Mucosa of descending colon (tissue), 3 donors: ENCODE measurements around the gene TMEM213. TPM values are rescaled to one million over a fixed set of nuclear protein-coding genes. Genes with fewer than 3 reads are reported as not detected.
"Not testable (repeated sequence)": the region's sequence is repeated elsewhere in the genome, so short reads cannot be mapped to it uniquely, and the experiment has no call there.

Experiments
- ATAC-seq: fragments of 200-7000 bp; cut with Tn5 transposase; one replicate; pipeline ENCODE4 v1.9.1; 2020; ENCODE audit warnings: mild to moderate bottlenecking, moderate library complexity
- DNase-seq, 3 donors: peaks; one replicate each; pipeline ENCODE4 v3.0.0-alpha.2; 2020
- H3K36me3 ChIP-seq: fragments of 200-600 bp; one replicate; pipeline ENCODE4 v1.8.0; 2021; ENCODE audit warnings: low read depth, mild to moderate bottlenecking
- H3K4me1 ChIP-seq: fragments of 200-600 bp; one replicate; pipeline ENCODE4 v1.8.0; 2021; ENCODE audit warnings: low read depth, mild to moderate bottlenecking
- H3K4me3 ChIP-seq: fragments of 200-600 bp; one replicate; pipeline ENCODE4 v1.8.0; 2021; ENCODE audit warnings: mild to moderate bottlenecking
- H3K9me3 ChIP-seq: fragments of 200-600 bp; one replicate; pipeline ENCODE4 v1.8.0; 2021; ENCODE audit warnings: mild to moderate bottlenecking
- intact Hi-C, 2 donors: fragments of 100-400 bp; cut with DNase I in 1 of 2; cut with micrococcal nuclease in 1 of 2; formaldehyde crosslinking; loops; one replicate each; pipeline versions ENCODE4 v1.11.0 to v1.11.1; 2022; cut with DNase I, micrococcal nuclease
- total RNA-seq, 3 donors: library from RNA; stranded (reverse); fragmentation: NEBNext Ultra II Directional in 2 of 3; extraction: Animal tissue kit (Norgen Biotek cat#: 25700) in 2 of 3; gene quantifications; one replicate each; pipeline versions ENCODE4 v1.2.1 to v1.2.4, GENCODE V29; 2021 to 2023
- TF ChIP-seq, protein P1 (sequence below): fragments of 200-600 bp; IDR thresholded peaks from one replicate; pipeline ENCODE4 v1.8.0; 2022; ENCODE audit warnings: antibody characterized with exemption, mild to moderate bottlenecking
- donor health status: DM: no; HTN: no; CAD: no; lungs with moderate emphysema.
- donor health status: DM: no; HTN: no; CAD: no.
- donor health status: DM: no; HTN: yes; CAD: no.

TMEM213 gene
- total RNA-seq, 3 donors from 2014 or later: not detected

DNA sequence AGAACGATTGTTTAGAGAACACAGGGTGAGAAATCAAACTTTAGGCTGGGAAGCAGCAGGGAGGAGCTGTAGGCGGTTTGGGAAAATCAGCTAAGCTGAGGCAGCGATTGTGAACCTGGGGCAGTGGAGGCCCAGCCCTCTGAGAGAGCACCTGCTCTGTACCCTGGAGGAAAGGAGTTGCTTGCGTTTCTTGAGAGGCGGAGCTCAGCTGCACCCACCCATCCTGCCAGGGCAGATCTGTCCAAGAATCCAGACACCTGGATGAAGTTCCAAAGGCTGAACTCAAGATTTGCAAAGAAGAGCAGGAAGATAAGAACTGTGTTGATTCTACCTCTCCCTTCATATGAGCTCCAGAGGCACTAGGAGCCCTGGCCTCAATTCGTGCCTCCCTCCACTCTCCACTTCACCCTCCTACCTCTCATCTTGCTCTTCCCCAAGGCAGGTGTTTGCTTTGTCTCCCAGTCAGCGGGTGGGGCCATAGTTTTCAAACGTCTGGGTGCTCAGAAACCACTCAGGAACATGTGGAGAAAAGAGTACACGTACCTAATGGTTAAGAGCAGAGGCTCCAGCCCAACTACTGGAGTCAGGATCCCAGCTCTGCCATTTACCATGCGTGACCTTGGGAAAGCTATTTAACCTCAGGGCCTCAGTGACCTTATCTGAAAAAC lies 21.5 kb upstream of the TMEM213 start:
- Histone ChIP-seq H3K4me3 (no peak overlapping the region), H3K9me3 (no peaks in the 10 kb centered on the region), H3K4me1 (no peaks in the 10 kb centered on the region), H3K36me3 (no peaks in the 10 kb centered on the region)
- ATAC-seq (peak; percentile 54), DNase-seq (no peak)
- intact Hi-C loops: no loop called here
- TF ChIP-seq, protein P1, sequence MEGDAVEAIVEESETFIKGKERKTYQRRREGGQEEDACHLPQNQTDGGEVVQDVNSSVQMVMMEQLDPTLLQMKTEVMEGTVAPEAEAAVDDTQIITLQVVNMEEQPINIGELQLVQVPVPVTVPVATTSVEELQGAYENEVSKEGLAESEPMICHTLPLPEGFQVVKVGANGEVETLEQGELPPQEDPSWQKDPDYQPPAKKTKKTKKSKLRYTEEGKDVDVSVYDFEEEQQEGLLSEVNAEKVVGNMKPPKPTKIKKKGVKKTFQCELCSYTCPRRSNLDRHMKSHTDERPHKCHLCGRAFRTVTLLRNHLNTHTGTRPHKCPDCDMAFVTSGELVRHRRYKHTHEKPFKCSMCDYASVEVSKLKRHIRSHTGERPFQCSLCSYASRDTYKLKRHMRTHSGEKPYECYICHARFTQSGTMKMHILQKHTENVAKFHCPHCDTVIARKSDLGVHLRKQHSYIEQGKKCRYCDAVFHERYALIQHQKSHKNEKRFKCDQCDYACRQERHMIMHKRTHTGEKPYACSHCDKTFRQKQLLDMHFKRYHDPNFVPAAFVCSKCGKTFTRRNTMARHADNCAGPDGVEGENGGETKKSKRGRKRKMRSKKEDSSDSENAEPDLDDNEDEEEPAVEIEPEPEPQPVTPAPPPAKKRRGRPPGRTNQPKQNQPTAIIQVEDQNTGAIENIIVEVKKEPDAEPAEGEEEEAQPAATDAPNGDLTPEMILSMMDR: no peak

DNA sequence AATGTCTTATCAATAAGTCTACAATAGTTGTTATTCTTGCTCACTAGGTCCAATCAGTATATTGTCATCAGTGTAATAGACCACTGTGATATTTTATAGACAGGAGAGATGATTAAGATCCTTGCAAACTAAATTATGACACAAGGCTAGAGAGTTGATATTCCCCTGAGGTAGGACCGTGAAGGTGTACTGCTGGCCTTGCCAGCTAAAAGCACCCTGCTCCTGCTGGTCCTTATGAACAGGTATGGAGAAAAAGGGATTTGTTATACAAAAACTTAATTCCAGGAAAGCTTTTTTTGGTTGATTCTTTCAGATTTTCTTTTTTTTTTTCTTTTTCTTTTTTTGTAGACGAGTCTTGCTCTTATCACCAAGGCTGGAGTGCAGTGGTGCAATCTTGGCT lies 16.8 kb upstream of the TMEM213 start:
- no peaks in the 10 kb centered on the region for H3K9me3 ChIP-seq
- no peak overlapping the region for H3K4me3 ChIP-seq
- TF ChIP-seq, protein P1: no peak
- no peak for DNase-seq
- no peaks in the 10 kb centered on the region for H3K36me3 ChIP-seq
- intact Hi-C loops: no loop called here
- no peak for ATAC-seq
- H3K4me1 ChIP-seq: no peaks in the 10 kb centered on the region

DNA sequence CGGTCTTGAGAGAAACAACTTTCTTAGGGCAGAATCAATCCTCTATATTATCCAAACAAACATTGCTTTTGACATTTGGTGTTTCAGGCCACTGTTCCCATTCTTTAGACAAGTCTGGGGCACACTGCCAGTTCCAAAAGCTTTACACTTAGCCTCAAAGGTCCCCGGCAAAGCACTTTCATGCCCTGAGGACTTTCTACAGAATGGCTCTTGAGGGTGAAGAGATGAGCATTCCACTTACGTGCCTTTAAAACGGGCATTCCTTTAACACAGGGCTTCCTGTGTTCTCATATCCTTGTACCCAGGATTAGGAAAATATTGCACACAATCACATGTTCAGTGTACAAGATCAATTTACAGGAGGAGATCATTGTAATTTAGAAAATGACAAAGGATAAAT lies 13.1 kb upstream of the TMEM213 start:
- intact Hi-C loops: no loop called here
- H3K36me3 ChIP-seq: no peaks in the 10 kb centered on the region
- no peak overlapping the region for H3K4me3 ChIP-seq
- TF ChIP-seq, protein P1: no peak
- no peaks in the 10 kb centered on the region for H3K9me3 ChIP-seq
- no peaks in the 10 kb centered on the region for H3K4me1 ChIP-seq
- no peak for ATAC-seq
- no peak for DNase-seq

DNA sequence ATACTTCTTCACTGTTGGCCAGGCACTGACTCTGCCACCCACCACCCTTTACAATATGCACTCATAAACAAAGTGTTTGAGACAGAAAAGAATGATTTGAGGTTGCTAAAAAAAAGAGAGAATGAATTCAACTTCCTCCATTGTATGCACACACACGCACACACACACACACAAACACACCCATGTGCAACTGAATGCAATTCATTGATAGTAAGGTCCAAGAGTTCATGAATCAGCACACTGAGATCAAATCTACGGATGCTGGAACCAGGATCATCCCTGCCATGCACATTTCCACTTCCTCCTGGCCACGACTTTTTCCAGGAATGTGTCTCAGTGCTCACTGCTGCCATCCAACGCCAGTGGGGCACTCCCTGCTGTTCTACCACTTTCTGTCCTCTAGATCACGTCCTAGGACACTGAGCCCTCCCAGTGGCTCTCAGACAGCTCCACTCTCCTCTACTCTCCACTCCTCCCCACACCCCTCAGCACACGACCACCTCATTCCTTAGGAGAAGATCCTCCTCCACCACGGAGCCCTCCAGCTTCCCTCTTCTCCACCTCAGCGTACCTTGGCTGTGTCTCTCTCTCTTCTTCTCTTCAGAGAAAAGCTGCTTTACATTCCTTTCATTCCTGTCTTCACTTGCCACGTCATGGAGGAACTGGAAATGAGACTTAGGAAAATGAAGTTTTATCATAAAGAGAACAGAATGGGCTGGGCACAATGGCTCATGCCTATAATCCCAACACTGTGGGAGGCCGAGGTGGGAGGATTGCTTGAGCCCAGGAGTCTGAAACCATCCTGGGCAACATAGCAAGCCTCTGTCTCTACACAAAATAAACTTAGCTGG lies 12.0 kb upstream of the TMEM213 start:
- TF ChIP-seq, protein P1: no peak
- no peak for ATAC-seq
- intact Hi-C loops: no loop called here
- no peaks in the 10 kb centered on the region for H3K4me1 ChIP-seq
- no peak overlapping the region for H3K4me3 ChIP-seq
- DNase-seq: no peak
- no peaks in the 10 kb centered on the region for H3K36me3 ChIP-seq
- no peaks in the 10 kb centered on the region for H3K9me3 ChIP-seq

DNA sequence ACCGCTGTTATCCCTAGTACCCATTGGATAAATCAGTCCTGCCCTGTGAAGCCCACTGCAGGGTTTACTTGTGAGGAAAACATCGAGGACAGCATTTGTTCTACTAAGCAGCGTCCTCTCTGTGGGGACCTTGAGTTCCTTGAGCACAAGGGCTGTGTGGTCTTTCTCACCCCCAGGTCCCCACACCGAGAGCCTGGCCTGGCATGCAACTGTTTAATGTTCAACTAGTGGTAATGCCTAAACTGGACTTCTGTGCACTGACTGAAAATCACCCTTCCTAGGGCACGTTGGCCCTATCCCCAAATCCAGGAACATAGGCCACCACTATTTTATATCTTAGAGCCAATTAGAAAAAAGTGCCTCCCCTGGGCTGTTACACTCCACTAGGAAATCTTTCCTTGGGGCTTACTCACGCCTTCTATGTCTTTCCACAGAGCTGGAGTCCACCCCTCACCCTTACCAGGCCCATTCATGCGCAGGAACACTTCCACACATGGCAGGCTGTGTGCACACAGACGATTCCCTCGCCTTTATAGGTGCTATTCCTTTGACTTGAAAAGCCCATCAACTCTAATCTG lies 1.7 kb upstream of the TMEM213 start:
- ATAC-seq: no peak

DNA sequence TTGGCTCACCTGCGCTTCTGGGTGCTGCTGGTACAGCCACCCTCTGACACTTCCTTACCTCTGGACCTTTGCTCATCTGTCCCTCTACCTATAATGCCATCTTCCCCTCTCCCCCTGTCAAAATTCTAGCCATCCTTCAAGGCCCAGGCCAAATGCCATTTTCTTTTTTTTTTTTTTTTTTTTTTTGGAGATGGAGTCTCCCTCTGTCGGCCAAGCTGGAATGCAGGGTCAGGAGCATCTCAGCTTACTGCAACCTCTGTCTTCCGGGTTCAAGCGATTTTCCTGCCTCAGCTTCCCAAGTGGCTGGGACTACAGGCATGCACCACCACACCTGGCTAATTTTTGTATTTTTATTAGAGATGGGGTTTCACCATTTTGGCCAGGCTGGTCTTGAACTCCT lies 748 bp upstream of the TMEM213 start:
- intact Hi-C loops, H3K4me1 ChIP-seq, H3K36me3 ChIP-seq, H3K9me3 ChIP-seq, ATAC-seq, DNase-seq, H3K4me3 ChIP-seq: not testable (repeated sequence)

More for the DNA sequence above, 1.7 kb upstream of the TMEM213 start:
- H3K4me3 ChIP-seq: no peak overlapping the region
- intact Hi-C loops: no loop called here
- H3K4me1 ChIP-seq: no peaks in the 10 kb centered on the region
- TF ChIP-seq, protein P1: no peak
- no peaks in the 10 kb centered on the region for H3K36me3 ChIP-seq
- DNase-seq: no peak
- H3K9me3 ChIP-seq: no peaks in the 10 kb centered on the region
